Fibroblast of skin of scalp (primary cell): ENCODE measurements around the gene CSAD.
"Not testable (repeated sequence)": the region's sequence is repeated elsewhere in the genome, so short reads cannot be mapped to it uniquely, and the experiment has no call there.

Source experiments
- DNase-seq: peaks from one replicate; pipeline ENCODE4 v3.0.0-alpha.2; 2013

The CSAD gene

GRCh38 chr12:53217931-53218307, 37.2 kb upstream of the CSAD start:
- no peak for DNase-seq

GRCh38 chr12:53217051-53217930, 36.6 kb upstream of the CSAD start:
- DNase-seq: peak; percentile 48

GRCh38 chr12:53215497-53215896, 34.8 kb upstream of the CSAD start:
- DNase-seq: no peak

GRCh38 chr12:53214687-53215455, 34.1 kb upstream of the CSAD start:
- DNase-seq: no peak

GRCh38 chr12:53214221-53214620, 33.5 kb upstream of the CSAD start:
- DNase-seq: no peak

- DNase-seq: peak; percentile 77
Observed at GRCh38 chr12:53213348-53213747, 32.6 kb upstream of the CSAD start.

GRCh38 chr12:53212931-53213330, 32.2 kb upstream of the CSAD start:
- DNase-seq: no peak

GRCh38 chr12:53211476-53212381, 31.0 kb upstream of the CSAD start:
- DNase-seq: no peak

GRCh38 chr12:53210843-53211242, 30.1 kb upstream of the CSAD start:
- no peak for DNase-seq

GRCh38 chr12:53208877-53209463, 28.2 kb upstream of the CSAD start:
- DNase-seq: no peak

- DNase-seq: no peak
Observed at GRCh38 chr12:53208435-53208834, 27.7 kb upstream of the CSAD start.

- DNase-seq: no peak
Observed at GRCh38 chr12:53207042-53207441, 26.3 kb upstream of the CSAD start, which contains the start of gene ITGB7. ITGB7 (minus strand) TSS chr12:53207251; CDS start chr12:53200443, 6,808 bp downstream.

GRCh38 chr12:53205747-53206419, 25.2 kb upstream of the CSAD start:
- peak; percentile 88 for DNase-seq

GRCh38 chr12:53204351-53204750, 23.6 kb upstream of the CSAD start:
- DNase-seq: no peak

GRCh38 chr12:53202316-53202715, 21.6 kb upstream of the CSAD start:
- DNase-seq: not testable (repeated sequence)

GRCh38 chr12:53201639-53202038, 20.9 kb upstream of the CSAD start:
- DNase-seq: no peak

- no peak for DNase-seq
Observed at GRCh38 chr12:53201177-53201541, 20.4 kb upstream of the CSAD start.

- no peak for DNase-seq
Observed at GRCh38 chr12:53200458-53201176, 19.9 kb upstream of the CSAD start.

GRCh38 chr12:53200107-53200457, 19.4 kb upstream of the CSAD start:
- no peak for DNase-seq

- no peak for DNase-seq
Observed at GRCh38 chr12:53199700-53200099, 19.0 kb upstream of the CSAD start.

GRCh38 chr12:53198486-53199110, 17.9 kb upstream of the CSAD start:
- DNase-seq: no peak
